Measurements from ENCODE around the gene CHTOP. TPM values are rescaled to one million over a fixed set of nuclear protein-coding genes. Genes with fewer than 3 reads are reported as not detected.
"Not testable (repeated sequence)": the region's sequence is repeated elsewhere in the genome, so short reads cannot be mapped to it uniquely, and the experiment has no call there.

Gene CHTOP
- total RNA-seq, 1 experiment from 2014 or later = 68.2 TPM

DNA sequence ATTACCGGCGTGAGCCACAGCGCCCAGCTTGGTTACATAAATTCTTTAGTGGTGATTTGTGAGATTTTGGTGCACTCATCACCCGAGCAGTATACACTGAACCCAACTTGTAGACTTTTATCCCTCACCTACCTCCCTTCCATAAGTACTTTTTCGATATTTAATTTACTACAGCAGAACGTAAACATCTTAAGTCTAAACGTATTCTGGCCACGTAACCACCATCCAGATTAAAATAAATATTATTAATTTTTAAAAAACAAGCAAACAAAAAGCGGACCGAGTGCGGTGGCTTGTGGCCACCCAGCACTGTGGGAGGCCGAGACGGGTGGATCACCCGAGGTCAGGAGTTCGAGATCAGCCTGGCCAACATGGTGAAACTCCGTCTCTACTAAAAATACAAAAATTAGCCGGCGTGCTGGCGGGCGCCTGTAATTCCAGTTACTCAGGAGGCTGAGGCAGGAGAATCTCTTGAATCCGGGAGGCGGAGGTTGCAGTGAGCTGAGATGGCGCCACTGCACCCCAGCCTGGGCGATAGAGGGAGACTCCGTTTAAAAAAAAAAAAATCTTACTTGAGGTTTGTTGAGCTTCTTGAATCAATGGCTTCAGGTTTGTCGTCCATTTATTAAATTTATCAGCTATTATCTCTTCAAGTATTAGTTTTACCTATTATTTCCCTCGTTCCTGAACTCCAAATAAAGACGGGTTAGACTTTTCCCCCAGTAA, 37.9 kb downstream of the CHTOP start:
- not testable (repeated sequence) for H3K9me3 ChIP-seq (replicated peaks); H3K27me3 ChIP-seq; H3K4me1 ChIP-seq
- Histone ChIP-seq H3K36me3 (peaks cover 30% of the 10 kb centered on the region), H3K27ac (peak overlapping the region; percentile 18), H3K4me3 (peak overlapping the region; percentile 59)
- peak in 1 of 2 experiments; percentile 46 for DNase-seq

DNA sequence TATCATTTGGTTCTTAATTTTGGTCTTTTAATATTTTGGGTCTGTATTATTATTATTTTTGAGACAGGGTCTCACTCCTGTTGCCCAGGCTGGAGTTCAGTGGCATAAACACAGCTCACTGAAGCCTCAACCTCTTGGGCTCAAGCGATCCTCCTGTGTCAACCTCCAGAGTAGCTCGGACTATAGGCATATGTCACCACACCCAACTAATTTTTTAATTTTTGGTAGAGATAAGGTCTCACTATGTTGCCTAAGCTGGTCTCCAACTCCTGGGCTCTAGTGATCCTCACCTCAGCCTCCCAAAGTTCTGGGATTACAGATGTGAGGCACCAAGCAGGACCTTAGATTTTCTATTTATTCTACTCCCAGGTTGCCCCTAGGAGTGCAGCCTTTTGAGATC, 39.6 kb downstream of the CHTOP start:
- H3K36me3 ChIP-seq = peaks cover 13% of the 10 kb centered on the region
- peaks cover 3% of the 10 kb centered on the region; the same call in 1 of the 2 replicates for H3K4me1 ChIP-seq
- H3K4me3 ChIP-seq = no peak overlapping the region
- no peaks in the 10 kb centered on the region for H3K9me3 ChIP-seq (replicated peaks)
- peaks cover 8% of the 10 kb centered on the region; the same call in 1 of the 2 replicates for H3K27me3 ChIP-seq
- H3K27ac ChIP-seq = no peak overlapping the region
- no peak for DNase-seq

DNA sequence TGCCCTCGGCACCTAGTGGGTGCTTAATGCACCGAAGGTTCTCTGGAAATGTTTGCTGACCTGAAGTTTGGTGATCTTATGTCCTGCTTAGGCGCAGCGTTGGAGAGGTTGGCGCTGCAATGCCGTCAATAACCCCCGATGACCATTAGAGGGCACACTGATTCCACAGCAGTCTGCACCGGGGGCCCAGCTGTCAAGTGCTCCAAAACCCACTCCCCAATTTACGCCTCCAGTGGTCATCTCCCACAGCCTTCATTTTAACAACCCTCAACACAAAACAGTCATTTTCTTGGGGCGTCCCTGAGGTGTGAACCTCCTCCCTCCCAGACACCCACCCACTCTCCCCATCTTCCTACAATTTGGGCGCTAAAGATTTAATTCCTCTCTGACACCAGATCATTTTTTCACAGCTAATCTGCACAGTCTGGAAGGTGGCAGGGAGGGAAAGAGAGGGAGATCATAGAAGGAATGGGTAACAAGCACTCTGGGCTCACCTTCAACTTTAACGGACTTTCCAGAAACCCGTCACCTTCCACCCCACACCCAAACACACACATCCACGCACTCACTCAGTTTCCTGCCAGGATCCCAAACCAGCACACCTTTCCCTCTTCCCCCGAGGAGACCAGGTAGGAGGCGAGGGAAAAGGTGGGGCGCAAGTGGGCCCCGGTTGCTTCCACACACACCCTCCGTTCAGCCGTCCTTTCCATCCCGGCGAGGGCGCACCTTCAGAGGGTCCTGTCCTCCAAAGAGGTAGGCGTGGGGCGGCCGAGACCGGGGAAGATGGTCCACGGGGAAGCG, 44.1 kb downstream of the CHTOP start:
- H3K4me1 ChIP-seq = no peaks in the 10 kb centered on the region
- H3K27ac ChIP-seq = no peak overlapping the region
- peak; percentile 26 to 63 for DNase-seq
- no peaks in the 10 kb centered on the region for H3K36me3 ChIP-seq
- peaks cover 31% of the 10 kb centered on the region for H3K27me3 ChIP-seq
- no peaks in the 10 kb centered on the region for H3K9me3 ChIP-seq (replicated peaks)
- H3K4me3 ChIP-seq = no peak overlapping the region; the same call in 1 of the 2 replicates

DNA sequence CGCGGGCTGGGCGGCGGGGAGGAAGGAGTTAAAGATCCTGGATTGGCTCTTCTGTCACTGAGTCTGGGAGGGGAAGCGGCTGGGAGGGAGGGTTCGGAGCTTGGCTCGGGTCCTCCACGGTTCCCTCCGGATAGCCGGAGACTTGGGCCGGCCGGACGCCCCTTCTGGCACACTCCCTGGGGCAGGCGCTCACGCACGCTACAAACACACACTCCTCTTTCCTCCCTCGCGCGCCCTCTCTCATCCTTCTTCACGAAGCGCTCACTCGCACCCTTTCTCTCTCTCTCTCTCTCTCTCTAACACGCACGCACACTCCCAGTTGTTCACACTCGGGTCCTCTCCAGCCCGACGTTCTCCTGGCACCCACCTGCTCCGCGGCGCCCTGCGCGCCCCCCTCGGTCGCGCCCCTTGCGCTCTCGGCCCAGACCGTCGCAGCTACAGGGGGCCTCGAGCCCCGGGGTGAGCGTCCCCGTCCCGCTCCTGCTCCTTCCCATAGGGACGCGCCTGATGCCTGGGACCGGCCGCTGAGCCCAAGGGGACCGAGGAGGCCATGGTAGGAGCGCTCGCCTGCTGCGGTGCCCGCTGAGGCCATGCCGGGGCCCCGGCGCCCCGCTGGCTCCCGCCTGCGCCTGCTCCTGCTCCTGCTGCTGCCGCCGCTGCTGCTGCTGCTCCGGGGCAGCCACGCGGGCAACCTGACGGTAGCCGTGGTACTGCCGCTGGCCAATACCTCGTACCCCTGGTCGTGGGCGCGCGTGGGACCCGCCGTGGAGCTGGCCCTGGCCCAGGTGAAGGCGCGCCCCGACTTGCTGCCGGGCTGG, 44.9 kb downstream of the CHTOP start, which contains the start of gene NPR1:
NPR1 (plus strand) TSS at position 170 of the 818 bp plus-strand sequence; CDS start at position 591, 421 bp downstream.
- peak within 1 kb of the TSS; percentile 39 for H3K4me3 ChIP-seq
- H3K36me3 ChIP-seq = no peaks in the 10 kb centered on the region
- DNase-seq = peak in 1 of 2 experiments; percentile 19
- H3K4me1 ChIP-seq = no peaks in the 10 kb centered on the region
- H3K27me3 ChIP-seq = peaks cover 31% of the 10 kb centered on the region
- no peak within 1 kb of the TSS for H3K27ac ChIP-seq
- H3K9me3 ChIP-seq (replicated peaks) = no peaks in the 10 kb centered on the region

DNA sequence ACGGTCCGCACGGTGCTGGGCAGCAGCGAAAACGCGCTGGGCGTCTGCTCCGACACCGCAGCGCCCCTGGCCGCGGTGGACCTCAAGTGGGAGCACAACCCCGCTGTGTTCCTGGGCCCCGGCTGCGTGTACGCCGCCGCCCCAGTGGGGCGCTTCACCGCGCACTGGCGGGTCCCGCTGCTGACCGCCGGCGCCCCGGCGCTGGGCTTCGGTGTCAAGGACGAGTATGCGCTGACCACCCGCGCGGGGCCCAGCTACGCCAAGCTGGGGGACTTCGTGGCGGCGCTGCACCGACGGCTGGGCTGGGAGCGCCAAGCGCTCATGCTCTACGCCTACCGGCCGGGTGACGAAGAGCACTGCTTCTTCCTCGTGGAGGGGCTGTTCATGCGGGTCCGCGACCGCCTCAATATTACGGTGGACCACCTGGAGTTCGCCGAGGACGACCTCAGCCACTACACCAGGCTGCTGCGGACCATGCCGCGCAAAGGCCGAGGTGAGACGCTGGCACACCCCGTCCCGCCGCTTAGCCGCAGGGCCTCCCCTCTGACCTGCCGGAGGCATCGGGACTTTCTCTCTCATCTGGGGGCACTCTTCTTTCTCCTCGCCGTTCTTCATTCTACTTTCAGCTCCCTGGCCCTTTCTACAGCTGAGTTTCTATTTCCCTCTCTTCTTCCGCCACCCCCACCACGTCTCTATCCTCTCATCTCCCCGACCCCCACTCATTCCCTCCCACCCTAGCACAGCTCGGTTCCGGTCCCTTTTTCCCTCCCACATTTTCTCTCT, 45.7 kb downstream of the CHTOP start:
- Histone ChIP-seq H3K4me1 (no peaks in the 10 kb centered on the region), H3K27me3 (peaks cover 31% of the 10 kb centered on the region), H3K4me3 (no peak overlapping the region), H3K9me3 (replicated peaks) (no peaks in the 10 kb centered on the region), H3K27ac (no peak overlapping the region), H3K36me3 (no peaks in the 10 kb centered on the region)
- DNase-seq = no peak

DNA sequence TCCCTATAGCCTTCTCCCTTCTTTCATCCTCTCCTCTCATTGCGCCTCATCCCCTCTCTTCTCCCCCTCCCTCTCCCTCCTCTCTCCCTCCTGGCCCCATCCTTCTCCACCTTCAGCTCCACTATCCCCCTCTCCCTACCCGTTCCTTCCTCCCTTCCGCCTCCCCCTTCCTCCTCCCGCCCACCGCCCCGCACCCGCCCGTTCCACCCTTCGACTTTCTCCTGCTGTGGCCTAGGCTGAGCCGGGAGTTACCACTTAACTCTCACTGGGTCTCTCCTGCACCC, 46.2 kb downstream of the CHTOP start:
- no peaks in the 10 kb centered on the region for H3K9me3 ChIP-seq (replicated peaks)
- H3K4me3 ChIP-seq = no peak overlapping the region
- no peaks in the 10 kb centered on the region for H3K4me1 ChIP-seq
- no peak overlapping the region for H3K27ac ChIP-seq
- H3K36me3 ChIP-seq = no peaks in the 10 kb centered on the region
- no peak for DNase-seq
- H3K27me3 ChIP-seq = peaks cover 31% of the 10 kb centered on the region

- Histone ChIP-seq H3K9me3 (replicated peaks) (no peaks in the 10 kb centered on the region), H3K4me1 (no peaks in the 10 kb centered on the region), H3K27me3 (peaks cover 30% of the 10 kb centered on the region), H3K27ac (no peak overlapping the region), H3K36me3 (no peaks in the 10 kb centered on the region), H3K4me3 (no peak overlapping the region)
- DNase-seq = no peak
Measured at GRCh38 chr1:153682730-153683129, 48.9 kb downstream of the CHTOP start.

- H3K4me1 ChIP-seq = no peaks in the 10 kb centered on the region
- H3K9me3 ChIP-seq (replicated peaks) = no peaks in the 10 kb centered on the region
- H3K36me3 ChIP-seq = no peaks in the 10 kb centered on the region
- H3K27ac ChIP-seq = no peak overlapping the region
- no peak for DNase-seq
- peaks cover 19% of the 10 kb centered on the region for H3K27me3 ChIP-seq
- H3K4me3 ChIP-seq = no peak overlapping the region
Measured at GRCh38 chr1:153683854-153684253, 50.0 kb downstream of the CHTOP start.

DNA sequence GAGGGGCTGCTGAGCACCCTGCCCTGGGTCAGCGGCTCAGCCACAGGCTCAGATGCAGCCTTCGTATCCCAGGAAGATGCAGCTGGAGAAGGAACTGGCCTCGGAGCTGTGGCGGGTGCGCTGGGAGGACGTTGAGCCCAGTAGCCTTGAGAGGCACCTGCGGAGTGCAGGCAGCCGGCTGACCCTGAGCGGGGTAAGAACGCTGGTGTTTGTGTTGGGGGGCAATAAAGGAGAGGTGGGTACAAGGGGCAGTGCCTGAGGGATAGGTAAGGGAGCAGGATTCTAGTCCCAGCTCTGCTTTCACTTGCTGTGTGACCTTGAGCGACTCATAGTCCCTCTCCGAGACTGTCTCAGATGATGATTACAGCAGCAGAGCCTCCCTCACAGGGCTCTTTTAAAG, 51.0 kb downstream of the CHTOP start:
- H3K4me3 ChIP-seq = no peak overlapping the region
- H3K27me3 ChIP-seq = peaks cover 15% of the 10 kb centered on the region; the same call in 1 of the 2 replicates
- no peak for DNase-seq
- H3K36me3 ChIP-seq = no peaks in the 10 kb centered on the region
- H3K4me1 ChIP-seq = no peaks in the 10 kb centered on the region
- no peaks in the 10 kb centered on the region for H3K9me3 ChIP-seq (replicated peaks)
- H3K27ac ChIP-seq = no peak overlapping the region

DNA sequence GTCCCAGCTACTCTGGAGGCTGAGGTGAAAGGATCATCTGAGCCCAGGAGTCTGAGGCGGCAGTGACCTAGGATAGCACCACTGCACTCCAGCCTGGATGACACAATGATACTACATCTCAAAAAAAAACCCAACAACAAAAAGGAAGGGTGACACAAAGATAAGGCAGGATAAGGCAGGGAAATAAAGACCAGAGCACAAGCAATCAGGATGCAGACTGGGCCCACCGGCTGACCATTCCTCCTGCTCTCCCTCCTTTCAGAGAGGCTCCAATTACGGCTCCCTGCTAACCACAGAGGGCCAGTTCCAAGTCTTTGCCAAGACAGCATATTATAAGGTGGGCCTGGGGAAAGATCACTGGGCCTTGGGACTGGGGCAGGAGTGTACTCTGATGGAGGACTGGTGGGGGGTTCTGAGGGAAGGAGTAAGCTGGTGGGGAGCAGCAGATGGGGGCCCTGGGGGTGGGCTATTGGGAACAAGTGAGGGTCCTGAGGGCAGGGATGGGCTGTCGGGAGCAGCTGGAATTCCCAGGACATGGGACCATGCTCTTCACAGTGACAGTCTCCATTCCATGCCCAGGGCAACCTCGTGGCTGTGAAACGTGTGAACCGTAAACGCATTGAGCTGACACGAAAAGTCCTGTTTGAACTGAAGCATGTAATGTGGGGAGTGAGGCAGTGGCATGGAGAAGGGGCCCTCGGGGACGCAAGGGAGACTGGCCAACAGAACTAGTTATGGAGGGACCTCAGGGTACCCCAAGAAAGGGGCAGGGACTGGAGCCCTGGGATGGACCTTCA, 51.9 kb downstream of the CHTOP start:
- no peak for DNase-seq
- Histone ChIP-seq H3K9me3 (replicated peaks) (no peaks in the 10 kb centered on the region), H3K36me3 (no peaks in the 10 kb centered on the region), H3K4me3 (no peak overlapping the region), H3K27me3 (peaks cover 11% of the 10 kb centered on the region; the same call in 1 of the 2 replicates), H3K4me1 (no peaks in the 10 kb centered on the region), H3K27ac (no peak overlapping the region)

GRCh38 chr1:153687346-153688125, 53.7 kb downstream of the CHTOP start:
- DNase-seq = no peak
- H3K4me3 ChIP-seq = no peak overlapping the region
- H3K9me3 ChIP-seq (replicated peaks) = no peaks in the 10 kb centered on the region
- no peaks in the 10 kb centered on the region for H3K4me1 ChIP-seq
- H3K36me3 ChIP-seq = no peaks in the 10 kb centered on the region
- H3K27me3 ChIP-seq = 0 out of 2 replicates have a peak, but pooled peaks cover 4% of the 10 kb centered on the region
- H3K27ac ChIP-seq = no peak overlapping the region

DNA sequence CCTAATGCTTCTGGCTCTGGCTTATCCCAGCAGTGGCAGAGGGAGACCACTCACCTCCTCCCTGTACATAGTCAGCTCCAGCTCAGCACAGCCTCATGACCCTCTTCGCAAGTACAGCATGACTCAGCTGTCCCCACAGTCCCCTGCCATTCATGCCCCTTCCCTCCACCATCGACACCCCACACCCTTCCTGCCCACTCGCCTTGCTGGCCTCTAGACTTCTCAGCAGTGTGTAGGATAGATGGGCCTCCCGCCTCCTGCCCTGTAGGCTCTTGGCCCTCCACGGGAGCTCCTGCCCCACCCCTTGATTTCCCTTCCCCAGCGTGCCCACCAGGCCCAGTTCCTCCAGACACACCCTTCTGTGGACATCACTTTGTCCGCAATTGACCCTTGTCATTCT, 54.4 kb downstream of the CHTOP start:
- no peak overlapping the region for H3K27ac ChIP-seq

GRCh38 chr1:153688736-153689328, 55.0 kb downstream of the CHTOP start:
- Histone ChIP-seq H3K9me3 (replicated peaks) (no peaks in the 10 kb centered on the region), H3K27me3 (0 out of 2 replicates have a peak, but pooled peaks cover 4% of the 10 kb centered on the region), H3K4me1 (no peaks in the 10 kb centered on the region), H3K27ac (no peak overlapping the region), H3K36me3 (no peaks in the 10 kb centered on the region), H3K4me3 (no peak overlapping the region)
- DNase-seq = no peak

More for the DNA sequence above, 54.4 kb downstream of the CHTOP start:
- Histone ChIP-seq H3K27me3 (0 out of 2 replicates have a peak, but pooled peaks cover 4% of the 10 kb centered on the region), H3K9me3 (replicated peaks) (no peaks in the 10 kb centered on the region), H3K4me1 (no peaks in the 10 kb centered on the region), H3K4me3 (no peak overlapping the region), H3K36me3 (no peaks in the 10 kb centered on the region)
- no peak for DNase-seq

Data from SJCRH30 (cell line).